G401.6 (cell line): ENCODE data around the gene KIDINS220.

Source experiments
- FAIRE-seq: peaks from 2 replicates; lab custom pipeline; 2012; peaks lifted over from hg19 to GRCh38; lab: Jason Lieb, UNC

KIDINS220 gene

GRCh38 chr2:8697190-8697589, 140.2 kb downstream of the KIDINS220 start:
- no peak for FAIRE-seq

DNA sequence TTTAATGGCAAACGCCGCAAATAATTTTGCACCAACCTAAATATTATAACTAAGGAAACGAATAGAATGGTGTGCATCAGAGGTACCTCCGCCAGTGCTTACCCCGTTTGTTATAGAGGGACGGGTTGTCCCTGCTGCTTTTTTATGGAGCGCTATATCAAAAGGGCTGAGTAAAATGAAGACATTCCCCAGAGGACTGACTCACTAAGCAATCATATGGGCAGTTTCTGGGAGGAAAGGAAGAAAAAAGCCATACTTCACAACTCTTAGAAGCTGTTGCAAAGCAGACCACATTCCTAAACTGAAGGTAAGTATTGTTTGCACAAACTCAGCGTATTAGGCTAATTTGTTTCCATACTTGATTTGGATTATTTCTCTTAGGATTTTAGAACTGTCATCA, 142.7 kb downstream of the KIDINS220 start:
- FAIRE-seq: no peak

DNA sequence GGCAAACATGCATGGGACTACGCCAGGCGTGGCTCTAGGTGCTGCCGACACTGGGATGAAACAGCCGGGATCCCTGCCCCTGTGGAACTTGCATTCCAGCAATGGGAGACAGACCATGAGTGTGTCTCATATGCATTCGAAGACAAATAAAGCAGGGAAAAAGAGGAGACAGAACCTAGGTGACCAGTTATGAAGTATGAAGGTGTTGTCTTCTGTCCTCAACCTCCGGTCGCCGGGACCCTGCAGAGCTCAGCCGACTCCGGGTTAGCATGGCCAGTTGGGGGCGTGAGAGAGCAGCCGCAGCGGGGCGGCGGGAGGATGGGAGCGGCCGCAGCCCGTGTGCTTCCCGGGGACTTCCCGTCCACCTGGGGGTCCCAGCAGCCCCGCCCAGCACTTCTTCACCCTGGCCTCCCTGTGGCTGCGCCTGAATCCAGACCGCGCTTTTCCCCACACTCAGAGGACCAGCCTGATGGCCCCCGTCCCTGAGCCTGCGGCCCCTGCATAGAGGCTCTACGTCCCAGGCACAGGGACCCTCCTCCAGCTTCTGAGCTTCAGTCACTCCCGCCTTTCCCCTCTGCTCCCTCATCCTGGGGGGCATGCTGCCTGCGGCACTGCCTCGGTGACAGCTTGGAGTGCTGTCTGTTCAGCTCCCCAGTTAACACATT, 144.1 kb downstream of the KIDINS220 start:
- FAIRE-seq: no peak

DNA sequence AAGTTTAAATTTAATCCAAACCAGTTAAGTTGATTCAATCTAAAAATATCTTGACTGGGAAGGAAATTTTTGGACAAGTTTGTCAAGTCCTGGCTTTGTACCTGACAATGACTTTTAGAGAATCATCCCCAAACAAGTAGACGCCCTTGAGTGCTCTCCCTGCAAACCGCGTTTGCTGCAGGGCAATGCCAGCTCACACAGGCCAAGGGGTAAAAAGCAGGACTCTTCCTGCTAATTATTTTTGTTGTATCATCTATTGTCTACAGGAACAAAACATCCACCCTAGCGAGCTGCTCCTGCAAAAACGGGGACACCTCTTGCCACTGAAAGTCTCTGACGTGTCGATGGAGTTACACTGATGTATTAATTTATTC, 144.6 kb downstream of the KIDINS220 start:
- no peak for FAIRE-seq

DNA sequence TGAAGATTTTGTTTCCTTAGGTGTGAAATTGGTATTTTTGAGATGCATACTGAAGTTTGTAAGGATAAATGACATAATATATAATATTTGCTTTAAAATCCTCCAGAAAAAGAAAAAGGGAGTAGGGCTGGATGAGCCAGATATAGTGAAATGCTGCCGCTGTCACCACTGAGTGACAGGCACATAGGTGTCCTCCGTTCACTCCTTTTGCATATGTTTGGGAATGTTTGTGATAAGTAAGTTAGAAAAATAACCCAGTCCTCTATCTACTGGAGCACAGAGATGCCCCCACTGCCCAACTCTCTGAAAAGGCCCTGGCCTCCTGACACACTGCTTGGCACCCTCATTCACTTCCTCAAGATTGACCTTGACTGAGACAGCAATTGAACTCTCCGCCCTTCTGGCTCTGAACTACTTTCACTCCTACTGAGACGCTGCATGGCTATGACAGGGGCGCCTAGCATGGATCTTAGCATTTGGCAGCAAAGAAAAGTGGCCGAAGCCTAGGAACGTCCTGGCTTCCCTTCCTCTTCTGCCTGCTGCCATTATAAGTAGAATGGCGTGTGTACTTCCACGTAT, 145.5 kb downstream of the KIDINS220 start:
- FAIRE-seq: no peak

DNA sequence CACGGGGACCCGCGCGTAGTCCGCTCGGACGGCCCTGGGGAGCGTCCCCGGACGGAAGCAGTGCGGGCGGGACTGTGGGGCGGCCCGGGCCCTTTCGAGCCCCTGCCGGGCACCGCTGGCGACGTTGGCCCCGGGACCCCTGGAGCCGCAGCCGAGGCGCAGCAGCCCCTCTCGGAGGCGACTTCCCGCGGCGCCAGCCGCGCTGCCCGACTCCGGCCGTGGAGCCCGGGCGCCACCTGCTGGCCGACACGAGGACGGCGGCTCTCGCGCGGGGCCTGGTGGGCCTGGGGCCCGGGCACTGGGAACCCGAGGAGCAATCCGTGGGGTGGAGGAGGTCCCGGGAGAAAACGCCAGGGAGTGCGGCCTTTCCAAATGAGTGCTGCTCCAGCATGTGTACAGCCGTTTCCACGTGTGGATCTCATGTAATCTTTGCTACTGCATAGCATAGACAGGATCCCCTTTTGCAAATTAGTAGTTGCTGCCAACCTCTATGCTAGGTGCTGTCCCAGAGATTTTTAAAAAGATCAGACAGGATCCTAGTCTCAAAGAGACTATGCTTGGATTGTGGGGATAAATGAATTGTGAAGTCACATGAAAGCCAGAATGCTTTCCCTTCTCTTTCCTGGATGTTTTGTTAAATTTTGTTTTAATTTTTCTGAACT, 151.6 kb downstream of the KIDINS220 start:
- FAIRE-seq: no peak

GRCh38 chr2:8684878-8685696, 152.3 kb downstream of the KIDINS220 start:
- no peak for FAIRE-seq

DNA sequence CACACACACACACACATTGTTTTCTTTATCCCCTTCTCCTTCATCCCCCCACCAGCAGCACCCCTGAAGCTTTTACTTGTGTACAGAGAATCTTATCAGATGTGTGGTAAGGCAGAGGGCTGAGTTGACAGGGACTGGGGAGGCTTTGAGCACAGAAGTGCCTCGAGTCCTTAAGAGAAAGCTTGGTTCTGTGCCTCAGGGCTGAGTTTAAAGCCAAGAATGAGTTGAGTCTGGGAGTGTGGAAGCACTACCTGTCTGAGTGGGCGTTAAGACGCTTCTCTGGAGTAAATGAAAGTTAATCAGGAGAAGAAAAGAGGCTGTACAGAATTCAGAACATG, 152.9 kb downstream of the KIDINS220 start:
- no peak for FAIRE-seq

DNA sequence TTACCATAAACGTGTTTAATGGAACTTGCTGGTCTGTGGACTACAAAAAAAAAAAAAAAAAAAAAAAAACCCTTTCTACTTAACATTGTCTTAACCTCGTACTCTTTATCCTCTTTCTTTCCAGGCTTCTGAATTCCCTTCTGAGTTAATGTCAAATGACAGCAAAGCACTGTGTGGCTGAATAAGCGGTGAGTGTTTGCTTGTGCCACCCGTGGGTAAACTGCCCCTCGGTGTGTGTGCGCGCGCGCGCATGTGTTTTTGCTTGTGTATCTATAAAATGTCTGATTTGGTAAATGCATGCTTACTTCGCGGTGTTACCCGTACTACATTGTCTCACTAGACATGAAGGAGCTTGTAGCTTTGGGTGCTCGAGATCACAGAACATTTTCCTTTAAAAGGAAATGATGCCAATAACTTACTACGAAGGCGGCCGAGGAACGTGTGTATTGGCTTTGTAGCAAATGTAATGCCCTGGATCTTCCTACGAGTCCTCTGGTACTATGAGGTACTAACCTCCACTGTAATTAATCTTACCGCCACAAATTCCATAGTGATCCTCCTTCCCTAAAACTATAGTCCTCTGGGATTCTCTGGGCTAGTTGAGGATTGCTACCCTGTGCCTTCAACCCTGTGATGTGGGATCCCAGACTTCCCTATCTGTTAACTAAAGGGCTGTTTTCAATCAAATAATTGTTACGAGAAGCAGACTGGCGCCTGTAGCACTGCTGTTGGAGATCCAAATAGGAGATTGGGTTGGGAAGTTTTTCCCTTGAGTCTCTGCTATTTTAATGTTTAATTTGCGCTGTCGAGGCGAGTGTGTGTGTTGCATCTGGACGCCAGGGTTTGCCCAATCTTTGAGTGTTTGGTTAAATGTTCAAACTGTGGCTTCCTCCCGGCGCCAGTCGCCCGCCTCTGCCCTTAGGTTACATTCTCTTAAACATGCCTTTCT, 154.4 kb downstream of the KIDINS220 start:
- FAIRE-seq: no peak

GRCh38 chr2:8681786-8682692, 155.4 kb downstream of the KIDINS220 start, which contains the start of gene ID2:
ID2 (plus strand) TSS chr2:8682056; CDS start chr2:8682166, 110 bp downstream.
- FAIRE-seq: peak; percentile 75

DNA sequence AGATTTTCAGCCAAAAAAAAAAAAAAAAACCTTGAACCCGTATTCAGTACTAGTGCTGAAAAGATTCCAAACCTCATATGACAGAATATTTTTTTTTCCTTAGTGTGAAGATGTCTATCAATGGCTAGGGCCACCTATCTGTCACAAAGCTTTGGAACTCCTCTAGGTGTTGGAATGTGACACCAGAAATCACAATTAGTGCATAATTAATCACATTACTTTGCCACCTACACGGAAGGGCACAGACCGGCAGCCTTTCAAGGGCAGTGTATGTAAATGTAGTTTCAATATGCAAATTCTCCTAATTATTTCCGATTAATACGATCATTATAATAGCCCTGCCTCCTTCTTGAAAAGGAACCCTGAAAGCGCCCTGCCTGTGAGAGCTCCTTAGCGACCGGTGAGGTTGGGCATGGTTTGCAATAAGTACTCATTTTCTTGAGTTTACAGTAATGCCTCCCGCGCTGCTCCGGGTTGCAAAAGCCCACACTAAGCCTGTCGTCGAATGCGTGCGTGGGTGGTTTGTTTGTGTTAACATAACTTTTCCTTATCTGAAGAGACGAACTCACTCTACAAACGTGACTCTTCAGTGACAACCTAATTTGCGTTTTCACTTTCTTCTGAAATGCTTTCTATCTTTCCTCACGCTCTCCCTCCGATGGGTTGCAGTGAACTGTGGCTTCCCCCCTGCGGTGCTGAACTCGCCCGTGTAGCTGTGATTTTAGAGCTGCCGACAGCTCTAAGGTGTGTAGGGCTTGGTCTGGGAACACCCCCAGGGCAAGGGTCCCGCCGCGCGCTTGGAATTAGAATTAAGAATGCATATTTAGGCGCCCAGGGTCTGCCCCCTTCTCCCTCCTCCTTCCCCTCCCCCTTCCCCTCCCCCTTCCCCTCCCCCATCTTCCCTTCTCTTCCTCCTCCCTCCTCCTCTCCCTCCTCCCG, 156.3 kb downstream of the KIDINS220 start:
- peak; percentile 39 for FAIRE-seq

- FAIRE-seq: peak; percentile 60
These were observed 157.3 kb downstream of the KIDINS220 start for GRCh38 chr2:8679827-8680731.

DNA sequence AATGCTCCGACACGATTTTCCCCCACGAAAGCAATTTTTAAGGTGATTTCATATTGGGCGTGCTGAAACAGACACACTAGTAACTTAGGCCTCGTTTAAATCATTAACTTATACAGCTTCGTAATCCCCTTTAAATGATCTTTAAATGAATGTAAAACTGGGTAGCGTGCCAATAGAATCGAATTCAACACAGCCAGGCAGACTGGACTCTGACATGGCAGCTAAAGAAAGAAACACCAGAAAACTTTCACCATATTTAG, 157.9 kb downstream of the KIDINS220 start:
- no peak for FAIRE-seq
